CD4-positive, CD25-positive, alpha-beta regulatory T cell (primary cell): ENCODE measurements around the gene IDE. TPM values are rescaled to one million over a fixed set of nuclear protein-coding genes. Genes with fewer than 3 reads are reported as not detected.

ENCODE experiments used
- ATAC-seq, 2 donors: fragments of 150-1000 bp; cut with Tn5 transposase; one replicate each; pipeline ENCODE4 v1.10.0; 2021; ENCODE audit warnings: low read depth in 2 of 2, moderate number of reproducible peaks in 2 of 2, moderate library complexity in 1 of 2
- DNase-seq, 3 donors: peaks; one replicate each; pipeline versions ENCODE4 v3.0.0 to v3.0.0-alpha.2; 2012 to 2022; ENCODE audit warnings: mixed read lengths in 1 of 3
- H3K27ac ChIP-seq: one replicate; pipeline ENCODE4 v1.7.0; 2013; ENCODE audit warnings: mild to moderate bottlenecking, low read length; ENCODE audit not compliant: insufficient read depth, poor library complexity, severe bottlenecking
- H3K27me3 ChIP-seq: one replicate; pipeline ENCODE4 v1.7.0; 2013; ENCODE audit warnings: low read length; ENCODE audit not compliant: control insufficient read depth, insufficient read depth
- H3K36me3 ChIP-seq: one replicate; pipeline ENCODE4 v1.7.0; 2013; ENCODE audit warnings: mild to moderate bottlenecking, low read length, moderate library complexity; ENCODE audit not compliant: control insufficient read depth, insufficient read depth
- H3K4me1 ChIP-seq: 2 replicates; pipeline ENCODE4 v1.7.0; 2013; ENCODE audit warnings: mild to moderate bottlenecking, low read length; ENCODE audit not compliant: insufficient read depth, control insufficient read depth, poor library complexity, severe bottlenecking
- H3K4me3 ChIP-seq: one replicate; pipeline ENCODE4 v1.7.0; 2013; ENCODE audit warnings: low read depth, mild to moderate bottlenecking, low read length, moderate library complexity
- H3K9me3 ChIP-seq, 2 experiments: 1 replicate in 1 of 2; 2 replicates in 1 of 2; pipeline ENCODE4 v1.7.0; 2013; ENCODE audit warnings: low read length in 2 of 2, mild to moderate bottlenecking in 1 of 2, moderate library complexity in 1 of 2; ENCODE audit not compliant: control insufficient read depth in 2 of 2
- H3K27ac Mint-ChIP-seq, 3 donors: one replicate each; pipeline ENCODE4 v1.8.0; 2020 to 2022; ENCODE audit warnings: mild to moderate bottlenecking in 3 of 3, mixed read lengths in 3 of 3, moderate library complexity in 2 of 3
- H3K27me3 Mint-ChIP-seq: one replicate; pipeline ENCODE4 v1.8.0; 2022; ENCODE audit warnings: mild to moderate bottlenecking, mixed read lengths
- H3K36me3 Mint-ChIP-seq: one replicate; pipeline ENCODE4 v1.8.0; 2020; ENCODE audit warnings: mixed read lengths
- H3K4me1 Mint-ChIP-seq, 4 donors: one replicate each; pipeline ENCODE4 v1.8.0; 2020 to 2022; ENCODE audit warnings: mixed read lengths in 4 of 4, mild to moderate bottlenecking in 1 of 4
- H3K4me3 Mint-ChIP-seq, 4 donors: one replicate each; pipeline ENCODE4 v1.8.0; 2020 to 2022; ENCODE audit warnings: mild to moderate bottlenecking in 4 of 4, mixed read lengths in 4 of 4, moderate library complexity in 3 of 4
- H3K9me3 Mint-ChIP-seq, 7 donors: one replicate each; pipeline ENCODE4 v1.8.0; 2020 to 2022; ENCODE audit warnings: mixed read lengths in 7 of 7, mild to moderate bottlenecking in 3 of 7, moderate library complexity in 2 of 7
- polyA plus RNA-seq, 4 donors: library from polyadenylated mRNA; unstranded; fragments of 300-500 nt; fragmentation: Illumina TruSeq; gene quantifications; one replicate each; pipeline ENCODE4 v1.2.3, GENCODE V29; 2021
- total RNA-seq: library from RNA; stranded (reverse); gene quantifications from one replicate; pipeline ENCODE4 v1.2.3, GENCODE V29; 2022

Gene IDE
- total and polyA plus RNA-seq, 5 donors from 2014 or later = 17.0 to 38.1 (median 26.1) TPM

DNA sequence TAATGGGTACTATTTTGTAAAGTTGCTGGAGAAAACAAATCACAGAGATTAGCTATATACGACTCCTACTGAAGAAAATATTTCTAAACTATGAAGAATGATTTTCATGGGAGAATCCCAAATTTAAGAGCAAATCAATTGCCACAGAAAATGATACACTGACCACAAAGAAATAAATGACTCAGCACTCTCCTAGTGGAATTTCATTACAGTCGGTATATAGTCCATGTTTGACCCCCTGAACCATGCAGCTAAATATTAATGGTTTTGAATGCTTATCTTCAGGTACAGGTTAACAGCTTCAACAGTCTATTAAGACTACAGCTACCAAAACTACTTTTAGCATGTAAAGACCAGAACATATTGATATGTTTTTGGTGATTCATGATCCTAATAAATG is 65.0 kb downstream of the IDE start:
- peaks cover 35% of the 10 kb centered on the region for H3K36me3 Mint-ChIP-seq

DNA sequence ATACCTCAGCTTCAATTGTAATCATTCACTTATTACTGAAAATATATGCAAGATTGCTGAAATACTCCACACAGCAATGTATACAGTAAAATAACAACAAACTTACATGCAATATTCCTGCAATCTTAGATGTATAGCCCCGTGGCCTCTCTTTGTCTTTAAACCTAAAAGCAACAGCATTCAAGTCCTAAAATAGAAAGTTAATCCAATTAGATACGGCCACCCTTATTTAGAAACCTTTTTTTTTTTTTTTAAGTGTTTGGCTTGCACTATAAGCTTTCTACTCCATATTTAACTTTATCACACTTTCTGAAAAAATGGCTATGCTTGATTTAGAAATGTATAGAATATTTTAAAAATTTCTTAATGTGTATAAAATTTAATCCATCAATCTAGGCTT is 67.6 kb downstream of the IDE start:
- no peak for DNase-seq
- H3K27me3 Mint-ChIP-seq = no peaks in the 10 kb centered on the region
- H3K36me3 ChIP-seq = peaks cover 51% of the 10 kb centered on the region
- H3K9me3 Mint-ChIP-seq = no peaks in the 10 kb centered on the region
- no peaks in the 10 kb centered on the region for H3K9me3 ChIP-seq
- H3K4me1 ChIP-seq = no peaks in the 10 kb centered on the region
- H3K27ac ChIP-seq = no peak overlapping the region
- H3K4me3 Mint-ChIP-seq = no peak overlapping the region
- peaks cover 35% of the 10 kb centered on the region for H3K36me3 Mint-ChIP-seq
- no peaks in the 10 kb centered on the region for H3K27me3 ChIP-seq
- H3K4me1 Mint-ChIP-seq = peaks cover 0 to 4% (median 0%) of the 10 kb centered on the region in 4 donors
- no peak for ATAC-seq
- no peak overlapping the region for H3K4me3 ChIP-seq
- H3K27ac Mint-ChIP-seq = no peak overlapping the region

More for the DNA sequence above, 65.0 kb downstream of the IDE start:
- Mint-ChIP-seq H3K4me3 (no peak overlapping the region), H3K27me3 (no peaks in the 10 kb centered on the region), H3K4me1 (peaks cover 0 to 4% (median 0%) of the 10 kb centered on the region in 4 donors), H3K9me3 (no peaks in the 10 kb centered on the region), H3K27ac (no peak overlapping the region)
- H3K27ac ChIP-seq = no peak overlapping the region
- no peaks in the 10 kb centered on the region for H3K27me3 ChIP-seq
- no peak overlapping the region for H3K4me3 ChIP-seq
- H3K36me3 ChIP-seq = peaks cover 50% of the 10 kb centered on the region
- no peaks in the 10 kb centered on the region for H3K9me3 ChIP-seq
- no peak for DNase-seq
- H3K4me1 ChIP-seq = no peaks in the 10 kb centered on the region
- ATAC-seq = no peak

DNA sequence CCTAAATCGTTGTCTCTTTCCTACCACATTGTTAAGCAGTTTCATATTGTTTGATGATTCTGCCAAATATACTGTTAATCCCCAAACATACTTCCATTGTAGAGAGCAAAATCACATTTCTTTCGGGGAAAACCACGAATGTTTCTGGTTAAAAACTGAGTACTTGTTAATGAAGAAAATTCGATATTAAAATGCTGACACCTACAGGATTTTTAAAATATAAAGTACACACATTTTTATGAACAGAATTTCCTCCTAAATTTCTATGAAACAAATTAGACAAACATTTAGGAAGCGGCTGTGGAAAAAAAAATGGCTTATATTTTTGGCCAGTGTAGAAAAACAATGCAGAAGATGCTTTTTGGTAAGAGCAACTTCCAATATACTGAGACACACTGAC is 68.8 kb downstream of the IDE start:
- Histone ChIP-seq H3K27ac (no peak overlapping the region), H3K36me3 (peaks cover 56% of the 10 kb centered on the region), H3K4me3 (no peak overlapping the region), H3K4me1 (no peaks in the 10 kb centered on the region), H3K9me3 (no peaks in the 10 kb centered on the region), H3K27me3 (no peaks in the 10 kb centered on the region)
- H3K4me1 Mint-ChIP-seq = peaks cover 0 to 4% (median 0%) of the 10 kb centered on the region in 4 donors
- no peak overlapping the region for H3K4me3 Mint-ChIP-seq
- peak overlapping the region in 2 of 3 donors; percentile 24 to 57 for H3K27ac Mint-ChIP-seq
- ATAC-seq (no peak), DNase-seq (no peak)
- no peaks in the 10 kb centered on the region for H3K9me3 Mint-ChIP-seq
- peaks cover 41% of the 10 kb centered on the region for H3K36me3 Mint-ChIP-seq
- no peaks in the 10 kb centered on the region for H3K27me3 Mint-ChIP-seq

- ATAC-seq = no peak
- DNase-seq = no peak
- peaks cover 35% of the 10 kb centered on the region for H3K36me3 Mint-ChIP-seq
- Histone ChIP-seq H3K27me3 (no peaks in the 10 kb centered on the region), H3K4me1 (no peaks in the 10 kb centered on the region), H3K4me3 (no peak overlapping the region), H3K27ac (no peak overlapping the region), H3K9me3 (no peaks in the 10 kb centered on the region), H3K36me3 (peaks cover 53% of the 10 kb centered on the region)
- no peaks in the 10 kb centered on the region for H3K9me3 Mint-ChIP-seq
- no peak overlapping the region for H3K27ac Mint-ChIP-seq
- no peak overlapping the region for H3K4me3 Mint-ChIP-seq
- H3K27me3 Mint-ChIP-seq = no peaks in the 10 kb centered on the region
- peaks cover 0 to 4% (median 0%) of the 10 kb centered on the region in 4 donors for H3K4me1 Mint-ChIP-seq
Measured at GRCh38 chr10:92502296-92502808, 71.5 kb downstream of the IDE start.

- Mint-ChIP-seq H3K4me3 (no peak overlapping the region), H3K9me3 (no peaks in the 10 kb centered on the region), H3K27ac (no peak overlapping the region), H3K4me1 (peaks cover 0 to 6% (median under 1%) of the 10 kb centered on the region in 4 donors), H3K27me3 (no peaks in the 10 kb centered on the region), H3K36me3 (peaks cover 38% of the 10 kb centered on the region)
- H3K27ac ChIP-seq = no peak overlapping the region
- H3K9me3 ChIP-seq = no peaks in the 10 kb centered on the region
- peaks cover 46% of the 10 kb centered on the region for H3K36me3 ChIP-seq
- DNase-seq = no peak
- ATAC-seq = no peak
- H3K27me3 ChIP-seq = no peaks in the 10 kb centered on the region
- no peak overlapping the region for H3K4me3 ChIP-seq
- no peaks in the 10 kb centered on the region for H3K4me1 ChIP-seq
Measured at GRCh38 chr10:92493362-92493761, 80.5 kb downstream of the IDE start.

DNA sequence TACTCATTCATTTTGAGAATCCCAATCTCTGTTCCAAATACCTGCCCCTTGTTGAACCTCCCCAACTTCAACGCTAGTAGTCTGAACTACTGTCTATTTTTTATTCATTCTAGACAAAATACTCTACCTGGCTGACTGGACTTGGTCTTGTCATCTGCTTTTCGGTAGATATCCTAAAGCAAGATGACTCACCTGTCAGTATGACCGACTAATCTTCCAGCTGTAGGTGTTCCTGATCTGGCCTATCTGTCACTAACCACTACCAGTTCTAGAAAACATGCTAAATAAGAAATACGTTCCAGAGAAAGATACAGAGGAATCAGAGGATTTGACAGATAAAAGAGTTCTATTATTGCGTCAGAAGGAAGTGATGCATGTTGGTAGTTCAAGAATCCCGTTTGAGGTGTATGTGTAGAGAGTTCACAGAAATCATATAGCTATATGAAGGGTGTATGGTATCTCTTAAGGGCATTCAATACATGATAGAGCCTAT is 81.1 kb downstream of the IDE start:
- Histone ChIP-seq H3K9me3 (no peaks in the 10 kb centered on the region), H3K27ac (no peak overlapping the region), H3K36me3 (peaks cover 51% of the 10 kb centered on the region), H3K27me3 (no peaks in the 10 kb centered on the region), H3K4me3 (no peak overlapping the region), H3K4me1 (no peaks in the 10 kb centered on the region)
- H3K9me3 Mint-ChIP-seq = no peaks in the 10 kb centered on the region
- no peaks in the 10 kb centered on the region for H3K27me3 Mint-ChIP-seq
- no peak overlapping the region for H3K4me3 Mint-ChIP-seq
- peaks cover 39% of the 10 kb centered on the region for H3K36me3 Mint-ChIP-seq
- ATAC-seq (no peak), DNase-seq (no peak)
- H3K4me1 Mint-ChIP-seq = peaks cover 0 to 6% (median under 1%) of the 10 kb centered on the region in 4 donors
- H3K27ac Mint-ChIP-seq = peak overlapping the region in 2 of 3 donors; percentile 8 to 15

GRCh38 chr10:92490387-92490786 is 83.5 kb downstream of the IDE start:
- no peaks in the 10 kb centered on the region for H3K27me3 Mint-ChIP-seq
- H3K4me1 Mint-ChIP-seq = peaks cover 0 to 6% (median under 1%) of the 10 kb centered on the region in 4 donors
- peaks cover 55% of the 10 kb centered on the region for H3K36me3 Mint-ChIP-seq
- DNase-seq (no peak), ATAC-seq (no peak)
- H3K9me3 Mint-ChIP-seq = no peaks in the 10 kb centered on the region
- no peak overlapping the region for H3K4me3 Mint-ChIP-seq
- H3K4me1 ChIP-seq = no peaks in the 10 kb centered on the region
- no peak overlapping the region for H3K27ac Mint-ChIP-seq
- no peaks in the 10 kb centered on the region for H3K9me3 ChIP-seq
- H3K27me3 ChIP-seq = no peaks in the 10 kb centered on the region
- H3K4me3 ChIP-seq = no peak overlapping the region
- H3K36me3 ChIP-seq = peaks cover 63% of the 10 kb centered on the region
- H3K27ac ChIP-seq = no peak overlapping the region

DNA sequence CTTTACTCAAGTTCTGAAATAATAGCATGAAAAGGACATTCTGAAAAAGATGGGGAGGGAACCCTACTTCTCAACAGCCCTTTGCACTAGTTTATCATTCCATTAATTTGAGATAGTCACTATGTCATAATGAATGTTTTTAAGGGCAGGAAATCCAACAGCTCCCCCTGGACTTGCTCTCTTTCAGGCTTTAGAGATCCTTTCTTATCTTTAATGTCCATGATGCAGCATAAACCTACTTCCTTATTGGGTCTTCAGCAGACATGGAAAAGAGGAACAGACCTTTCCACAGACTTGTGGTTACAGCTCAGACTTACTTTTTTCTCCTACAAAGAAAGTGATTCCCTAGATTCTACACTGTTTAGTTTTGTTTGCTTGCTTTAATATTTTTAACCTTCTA is 87.3 kb downstream of the IDE start:
- H3K27ac ChIP-seq = no peak overlapping the region
- H3K4me3 ChIP-seq = no peak overlapping the region
- no peak overlapping the region for H3K4me3 Mint-ChIP-seq
- H3K27ac Mint-ChIP-seq = peak overlapping the region in 1 of 3 donors; percentile 18
- peaks cover 0 to 6% (median 0%) of the 10 kb centered on the region in 4 donors for H3K4me1 Mint-ChIP-seq
- peaks cover 58% of the 10 kb centered on the region for H3K36me3 Mint-ChIP-seq
- no peaks in the 10 kb centered on the region for H3K27me3 ChIP-seq
- no peak for DNase-seq
- no peaks in the 10 kb centered on the region for H3K9me3 Mint-ChIP-seq
- H3K27me3 Mint-ChIP-seq = no peaks in the 10 kb centered on the region
- no peaks in the 10 kb centered on the region for H3K9me3 ChIP-seq
- H3K36me3 ChIP-seq = peaks cover 64% of the 10 kb centered on the region
- H3K4me1 ChIP-seq = no peaks in the 10 kb centered on the region
- no peak for ATAC-seq
